Measurements from ENCODE around the gene LRRC1. TPM values are rescaled to one million over a fixed set of nuclear protein-coding genes. Genes with fewer than 3 reads are reported as not detected.

LRRC1 gene
- total and polyA plus RNA-seq, 2 donors (not counting 3 experiments of a cell fraction or from before 2014, with no cell fraction given): 5.6 to 11.7 TPM

DNA sequence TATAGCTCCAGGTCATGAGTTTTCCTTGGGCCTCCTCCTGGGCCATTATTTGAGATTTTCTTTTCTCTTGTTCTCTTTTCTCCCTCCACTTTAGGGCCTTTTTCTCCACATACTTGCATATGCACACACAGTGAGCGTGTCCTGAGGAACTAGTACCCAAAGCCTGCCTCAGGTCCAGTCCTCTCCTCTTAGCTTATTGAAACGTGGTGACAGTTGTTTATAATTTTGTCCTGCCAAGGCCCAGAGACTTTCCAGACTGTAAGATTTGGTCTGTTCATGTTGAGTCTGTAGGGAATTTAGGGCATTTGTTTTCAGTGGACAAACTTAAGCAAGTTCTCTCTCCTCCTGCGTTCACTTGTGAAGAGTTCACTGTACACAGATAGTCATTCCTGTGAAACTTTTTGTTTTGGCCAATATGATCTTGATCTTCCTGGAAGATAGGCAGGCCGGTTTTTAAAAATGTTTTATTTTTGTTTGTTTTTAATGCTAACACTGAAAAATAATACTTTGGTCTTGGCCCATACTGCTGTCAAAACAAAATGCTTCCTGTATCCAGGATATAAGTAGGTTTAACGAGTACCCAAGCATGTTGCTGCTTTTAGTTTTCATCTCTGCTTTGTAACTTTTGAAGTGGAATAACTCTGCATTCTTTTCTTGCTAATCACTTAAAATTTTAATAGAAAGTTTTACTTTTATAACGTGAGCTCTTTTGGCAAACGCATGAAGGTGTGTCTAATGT, 20.7 kb downstream of the LRRC1 start:
- Histone ChIP-seq H3K36me3 (ENCODE audit: control insufficient read depth in 2 of 2, extremely low read depth in 1 of 2, insufficient read depth in 2 of 2, low read length in 2 of 2) (no peaks in the 10 kb centered on the region), H2AFZ (ENCODE audit: low read depth, low read length) (peak overlapping the region; percentile 10), H3K9me3 (replicated peaks; ENCODE audit: control insufficient read depth, insufficient read depth, low read length) (no peaks in the 10 kb centered on the region), H3K79me2 (ENCODE audit: control insufficient read depth, insufficient read depth, low read length) (peaks cover 16% of the 10 kb centered on the region), H3K9me1 (replicated peaks; ENCODE audit: control insufficient read depth, extremely low read depth, insufficient read depth, low read length) (no peaks in the 10 kb centered on the region), H3K27me3 (ENCODE audit: control insufficient read depth in 2 of 2, insufficient read depth in 2 of 2, low read length in 2 of 2) (no peaks in the 10 kb centered on the region), H4K20me1 (replicated peaks; ENCODE audit: control insufficient read depth, extremely low read depth, insufficient read depth, low read length) (peaks cover 4% of the 10 kb centered on the region), H3K9ac (replicated peaks; ENCODE audit: extremely low read depth, insufficient read depth, low read length) (peak overlapping the region; percentile 32), H3K4me2 (ENCODE audit: insufficient read depth, low read length) (peak overlapping the region; percentile 72), H3K27ac (ENCODE audit: insufficient read depth, low read depth, low read length) (peak overlapping the region; percentile 45), H3K4me1 (ENCODE audit: control insufficient read depth, extremely low read depth, insufficient read depth, low read length) (peaks cover 24% of the 10 kb centered on the region), H3K4me3 (replicated peaks in 1 of 3; ENCODE audit: insufficient read depth in 1 of 3, low read depth in 1 of 3, low read length in 3 of 3) (peak overlapping the region in 1 of 3 experiments; percentile 11)
- intact Hi-C loops (cut with micrococcal nuclease): loop anchor here (2.0 kb wide), 1 partner anchor 19 kb away; no protein-coding TSS in a partner anchor
- TF ChIP-seq POLR2AphosphoS5 (IDR thresholded peaks at IDR 0.05; ENCODE audit: insufficient read depth, low read depth, low read length): no peak
- TF ChIP-seq, protein P1, sequence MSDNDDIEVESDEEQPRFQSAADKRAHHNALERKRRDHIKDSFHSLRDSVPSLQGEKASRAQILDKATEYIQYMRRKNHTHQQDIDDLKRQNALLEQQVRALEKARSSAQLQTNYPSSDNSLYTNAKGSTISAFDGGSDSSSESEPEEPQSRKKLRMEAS (IDR thresholded peaks at IDR 0.05; ENCODE audit: insufficient read depth, insufficient read length): no peak
- TF ChIP-seq JUN (IDR thresholded peaks at IDR 0.05; ENCODE audit: borderline replicate concordance, insufficient read depth, insufficient read length, low read depth): no peak
- ChIA-PET POLR2A (interaction anchor here (0.8 kb wide), 1 partner anchor 9 kb away, joined by 3 read pairs; no protein-coding TSS in a partner anchor), CTCF (interaction anchor here (1.0 to 4.6 kb wide), 7 partner anchors 16 to 140 kb away, joined by 3 to 26 read pairs (median 5); partner anchors contain the start of gene LRRC1)
- DNase-seq (ENCODE audit: low read depth, low spot score) (peak; percentile 84), FAIRE-seq (peak; percentile 73)
- no TSS peak for BruUV-seq (replicated peaks)
- dilution Hi-C loops (cut with MboI; ENCODE audit: extremely low pct_ligation_motif_present, low sequenced_read_pairs): no loop called here

- H3K9me3 ChIP-seq (replicated peaks; ENCODE audit: control insufficient read depth, insufficient read depth, low read length): no peaks in the 10 kb centered on the region
- DNase-seq (ENCODE audit: low read depth, low spot score): no peak
- TF ChIP-seq EZH2 (IDR thresholded peaks at IDR 0.05; ENCODE audit: borderline replicate concordance, low read depth, low read length, severe bottlenecking) (no peak), FOS (IDR thresholded peaks at IDR 0.05; ENCODE audit: borderline replicate concordance, insufficient read depth, low read length) (no peak), CTCF (IDR thresholded peaks at IDR 0.05; ENCODE audit: extremely low read depth in 1 of 2, insufficient read depth in 1 of 2, low read depth in 1 of 2, low read length in 2 of 2) (no peak), POLR2A (IDR thresholded peaks at IDR 0.05; ENCODE audit: low read depth, low read length) (no peak)
- peaks cover 16% of the 10 kb centered on the region for H3K79me2 ChIP-seq (ENCODE audit: control insufficient read depth, insufficient read depth, low read length)
- dilution Hi-C loops (cut with MboI; ENCODE audit: extremely low pct_ligation_motif_present, low sequenced_read_pairs): no loop called here
- FAIRE-seq: no peak
- BruUV-seq (replicated peaks): no TSS peak
- H3K9me1 ChIP-seq (replicated peaks; ENCODE audit: control insufficient read depth, extremely low read depth, insufficient read depth, low read length): no peaks in the 10 kb centered on the region
- ChIA-PET CTCF (no interaction called here), POLR2A (no interaction called here)
- no peak overlapping the region for H2AFZ ChIP-seq (ENCODE audit: low read depth, low read length)
- no peak overlapping the region for H3K27ac ChIP-seq (ENCODE audit: insufficient read depth, low read depth, low read length)
- H4K20me1 ChIP-seq (replicated peaks; ENCODE audit: control insufficient read depth, extremely low read depth, insufficient read depth, low read length): peaks cover 4% of the 10 kb centered on the region
- H3K4me1 ChIP-seq (ENCODE audit: control insufficient read depth, extremely low read depth, insufficient read depth, low read length): peaks cover 16% of the 10 kb centered on the region
- no peak overlapping the region for H3K4me2 ChIP-seq (ENCODE audit: insufficient read depth, low read length)
- H3K36me3 ChIP-seq (ENCODE audit: control insufficient read depth in 2 of 2, extremely low read depth in 1 of 2, insufficient read depth in 2 of 2, low read length in 2 of 2): no peaks in the 10 kb centered on the region
- H3K27me3 ChIP-seq (ENCODE audit: control insufficient read depth in 2 of 2, insufficient read depth in 2 of 2, low read length in 2 of 2): no peaks in the 10 kb centered on the region
- intact Hi-C loops (cut with micrococcal nuclease): no loop called here
- no peak overlapping the region for H3K4me3 ChIP-seq (replicated peaks in 1 of 3; ENCODE audit: insufficient read depth in 1 of 3, low read depth in 1 of 3, low read length in 3 of 3)
- H3K9ac ChIP-seq (replicated peaks; ENCODE audit: extremely low read depth, insufficient read depth, low read length): no peak overlapping the region
Measured at GRCh38 chr6:53818858-53819609, 24.2 kb downstream of the LRRC1 start.
